Naive thymus-derived CD4-positive, alpha-beta T cell (primary cell): ENCODE measurements around the gene ASB13. TPM values are rescaled to one million over a fixed set of nuclear protein-coding genes. Genes with fewer than 3 reads are reported as not detected.

ENCODE experiments used
- ATAC-seq: fragments of 150-1000 bp; cut with Tn5 transposase; 2 replicates; pipeline ENCODE4 v1.10.0; 2021; ENCODE audit warnings: mild to moderate bottlenecking, moderate library complexity
- CTCF ChIA-PET: fragments of 350-600 bp; sonication (Branson Sonifier 250); formaldehyde crosslinking; loops from one replicate; lab custom pipeline; 2021; ENCODE audit warnings: antibody characterized with exemption; lab: Charles Lee
- POLR2A ChIA-PET: fragments of 350-600 bp; sonication (Branson Sonifier 250); formaldehyde crosslinking; loops from one replicate; lab custom pipeline; 2021; ENCODE audit warnings: antibody characterized with exemption, inconsistent platforms; lab: Charles Lee
- DNase-seq, 9 donors: peaks; one replicate each; pipeline versions ENCODE4 v3.0.0 to v3.0.0-alpha.2; 2020 to 2022; ENCODE audit warnings: mixed read lengths in 1 of 9
- H3K27ac ChIP-seq: one replicate; pipeline ENCODE4 v1.7.0; 2013; ENCODE audit warnings: mild to moderate bottlenecking, low read depth, low read length, moderate library complexity
- H3K27me3 ChIP-seq, 2 donors: one replicate each; pipeline ENCODE4 v1.7.0; 2013; ENCODE audit warnings: low read length in 2 of 2, mild to moderate bottlenecking in 2 of 2, moderate library complexity in 2 of 2; ENCODE audit not compliant: control insufficient read depth in 2 of 2, insufficient read depth in 2 of 2
- H3K36me3 ChIP-seq, 3 experiments: 1 replicate in 2 of 3; 2 replicates in 1 of 3; pipeline ENCODE4 v1.7.0; 2013; ENCODE audit warnings: low read length in 3 of 3, mild to moderate bottlenecking in 3 of 3, moderate library complexity in 1 of 3; ENCODE audit not compliant: insufficient read depth in 3 of 3, control insufficient read depth in 2 of 3
- H3K4me1 ChIP-seq, 2 donors: one replicate each; pipeline ENCODE4 v1.7.0; 2013; ENCODE audit warnings: low read length in 2 of 2, mild to moderate bottlenecking in 2 of 2, moderate library complexity in 1 of 2; ENCODE audit not compliant: control insufficient read depth in 2 of 2, insufficient read depth in 2 of 2
- H3K4me3 ChIP-seq: 2 replicates; pipeline ENCODE4 v1.7.0; 2013; ENCODE audit warnings: mild to moderate bottlenecking, low read length
- H3K9me3 ChIP-seq, 3 experiments: 1 replicate in 2 of 3; 2 replicates in 1 of 3; pipeline ENCODE4 v1.7.0; 2013; ENCODE audit warnings: low read length in 3 of 3; ENCODE audit not compliant: control insufficient read depth in 2 of 3
- H3K27ac Mint-ChIP-seq, 9 donors: one replicate each; pipeline ENCODE4 v1.8.0; 2020 to 2022; ENCODE audit warnings: mixed read lengths in 9 of 9, mild to moderate bottlenecking in 8 of 9, moderate library complexity in 5 of 9, inconsistent platforms in 2 of 9
- H3K27me3 Mint-ChIP-seq, 5 donors: one replicate each; pipeline ENCODE4 v1.8.0; 2021 to 2022; ENCODE audit warnings: mixed read lengths in 5 of 5, mild to moderate bottlenecking in 1 of 5
- H3K36me3 Mint-ChIP-seq, 5 donors: one replicate each; pipeline ENCODE4 v1.8.0; 2020 to 2022; ENCODE audit warnings: mixed read lengths in 5 of 5, mild to moderate bottlenecking in 3 of 5, inconsistent platforms in 1 of 5
- H3K4me1 Mint-ChIP-seq, 7 donors: one replicate each; pipeline ENCODE4 v1.8.0; 2020 to 2022; ENCODE audit warnings: mixed read lengths in 7 of 7, mild to moderate bottlenecking in 3 of 7, inconsistent platforms in 1 of 7
- H3K4me3 Mint-ChIP-seq, 10 donors: one replicate each; pipeline ENCODE4 v1.8.0; 2020 to 2022; ENCODE audit warnings: mild to moderate bottlenecking in 10 of 10, mixed read lengths in 10 of 10, moderate library complexity in 6 of 10, inconsistent platforms in 2 of 10
- H3K9me3 Mint-ChIP-seq, 11 donors: one replicate each; pipeline ENCODE4 v1.8.0; 2020 to 2022; ENCODE audit warnings: mixed read lengths in 11 of 11, mild to moderate bottlenecking in 4 of 11, inconsistent platforms in 1 of 11, moderate library complexity in 1 of 11
- intact Hi-C, 2 donors: fragments of 100-400 bp; cut with micrococcal nuclease; formaldehyde crosslinking; loops; one replicate each; pipeline ENCODE4 v1.15.1; 2023
- polyA plus RNA-seq, 2 donors: library from polyadenylated mRNA; unstranded; fragments of 300-500 nt; fragmentation: Illumina TruSeq; gene quantifications; one replicate each; pipeline ENCODE4 v1.2.3, GENCODE V29; 2021
- total RNA-seq, 6 experiments: library from RNA in 5 of 6; stranded (reverse) in 5 of 6; gene quantifications; 1 replicate in 5 of 6; 2 replicates in 1 of 6; pipeline ENCODE4 v1.2.3 and lab custom pipeline; 2021 to 2026

ASB13 gene
- total and polyA plus RNA-seq, 7 experiments from 2014 or later, result 8.0 to 23.4 (median 15.7) TPM

DNA sequence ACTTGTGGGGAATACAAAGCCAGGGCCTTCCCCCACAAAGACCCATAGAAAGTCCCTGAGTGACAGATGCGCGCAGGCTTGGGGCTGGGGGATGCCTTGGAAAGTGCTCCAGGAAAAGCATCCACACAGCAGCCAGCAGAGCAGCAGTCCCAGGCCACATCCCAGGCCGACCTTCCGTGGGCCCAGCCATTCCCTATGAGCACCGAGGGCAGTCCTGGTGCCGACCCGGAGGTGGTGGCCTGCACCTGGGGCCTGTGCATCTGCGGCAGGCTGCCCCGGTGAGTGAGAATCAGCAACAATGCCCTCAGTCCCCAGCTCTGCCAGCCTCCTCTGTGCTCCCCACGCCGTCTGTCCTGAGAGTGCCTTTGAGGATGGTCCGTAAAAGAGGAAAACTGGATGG, 26.4 kb downstream of the ASB13 start:
- peaks cover 0 to 44% (median 0%) of the 10 kb centered on the region in 3 experiments for H3K36me3 ChIP-seq
- POLR2A ChIA-PET, result no interaction called here
- no peak overlapping the region for H3K27ac ChIP-seq
- ATAC-seq, result no peak
- H3K27me3 Mint-ChIP-seq, result no peaks in the 10 kb centered on the region
- intact Hi-C loops, result no loop called here
- H3K27me3 ChIP-seq, result no peaks in the 10 kb centered on the region
- H3K4me3 Mint-ChIP-seq, result no peak overlapping the region
- no peaks in the 10 kb centered on the region for H3K9me3 Mint-ChIP-seq
- no peaks in the 10 kb centered on the region for H3K4me1 ChIP-seq
- peaks cover 0 to 2% (median 0%) of the 10 kb centered on the region in 7 donors for H3K4me1 Mint-ChIP-seq
- no peak overlapping the region for H3K27ac Mint-ChIP-seq
- CTCF ChIA-PET, result no interaction called here
- H3K9me3 ChIP-seq, result no peaks in the 10 kb centered on the region
- DNase-seq, result no peak
- no peak overlapping the region for H3K4me3 ChIP-seq
- H3K36me3 Mint-ChIP-seq, result peaks cover 0 to 56% (median 27%) of the 10 kb centered on the region in 5 donors

GRCh38 chr10:5639066-5639465, 27.3 kb downstream of the ASB13 start:
- H3K4me1 Mint-ChIP-seq, result peaks cover 0 to 2% (median 0%) of the 10 kb centered on the region in 7 donors
- H3K27me3 Mint-ChIP-seq, result no peaks in the 10 kb centered on the region
- ChIA-PET POLR2A (no interaction called here), CTCF (no interaction called here)
- Histone ChIP-seq H3K4me3 (no peak overlapping the region), H3K9me3 (no peaks in the 10 kb centered on the region), H3K27me3 (no peaks in the 10 kb centered on the region), H3K27ac (no peak overlapping the region), H3K4me1 (no peaks in the 10 kb centered on the region), H3K36me3 (peaks cover 0 to 41% (median 0%) of the 10 kb centered on the region in 3 experiments)
- intact Hi-C loops, result no loop called here
- no peak for ATAC-seq
- no peak overlapping the region for H3K27ac Mint-ChIP-seq
- H3K4me3 Mint-ChIP-seq, result no peak overlapping the region
- DNase-seq, result no peak
- no peaks in the 10 kb centered on the region for H3K9me3 Mint-ChIP-seq
- H3K36me3 Mint-ChIP-seq, result peaks cover 0 to 50% (median 22%) of the 10 kb centered on the region in 5 donors

- ATAC-seq, result no peak
- Mint-ChIP-seq H3K27ac (no peak overlapping the region), H3K9me3 (no peaks in the 10 kb centered on the region), H3K4me1 (no peaks in the 10 kb centered on the region), H3K36me3 (peaks cover 0 to 44% (median 19%) of the 10 kb centered on the region in 5 donors), H3K4me3 (no peak overlapping the region), H3K27me3 (no peaks in the 10 kb centered on the region)
- no peak overlapping the region for H3K4me3 ChIP-seq
- DNase-seq, result no peak
- intact Hi-C loops, result no loop called here
- no peaks in the 10 kb centered on the region for H3K9me3 ChIP-seq
- no peak overlapping the region for H3K27ac ChIP-seq
- peaks cover 0 to 37% (median 0%) of the 10 kb centered on the region in 3 experiments for H3K36me3 ChIP-seq
- H3K4me1 ChIP-seq, result no peaks in the 10 kb centered on the region
- no peaks in the 10 kb centered on the region for H3K27me3 ChIP-seq
- CTCF ChIA-PET, result no interaction called here
- POLR2A ChIA-PET, result no interaction called here
Observed at GRCh38 chr10:5638494-5638893, 27.9 kb downstream of the ASB13 start.

- peaks cover 0 to 17% (median 0%) of the 10 kb centered on the region in 5 donors for H3K36me3 Mint-ChIP-seq
- Histone ChIP-seq H3K27ac (no peak overlapping the region), H3K27me3 (no peaks in the 10 kb centered on the region), H3K9me3 (no peaks in the 10 kb centered on the region), H3K4me3 (no peak overlapping the region), H3K36me3 (peaks cover 0 to 15% (median 0%) of the 10 kb centered on the region in 3 experiments), H3K4me1 (no peaks in the 10 kb centered on the region)
- H3K4me3 Mint-ChIP-seq, result no peak overlapping the region
- ChIA-PET POLR2A (no interaction called here), CTCF (interaction anchor here (1.0 kb wide), 1 partner anchor 8 kb away, joined by 3 read pairs; no protein-coding TSS in a partner anchor)
- H3K4me1 Mint-ChIP-seq, result peaks cover 0 to 8% (median 2%) of the 10 kb centered on the region in 7 donors
- H3K27me3 Mint-ChIP-seq, result peaks cover 0 to 5% (median 0%) of the 10 kb centered on the region in 5 donors
- H3K27ac Mint-ChIP-seq, result peak overlapping the region in 1 of 9 donors; percentile 32
- intact Hi-C loops, result loop anchor here in 1 of 2 donors (5.0 kb wide), 2 partner anchors 32 to 97 kb away; partner anchors contain the start of gene ASB13
- ATAC-seq (no peak), DNase-seq (no peak)
- no peaks in the 10 kb centered on the region for H3K9me3 Mint-ChIP-seq
Observed at GRCh38 chr10:5634918-5635317, 31.5 kb downstream of the ASB13 start.

DNA sequence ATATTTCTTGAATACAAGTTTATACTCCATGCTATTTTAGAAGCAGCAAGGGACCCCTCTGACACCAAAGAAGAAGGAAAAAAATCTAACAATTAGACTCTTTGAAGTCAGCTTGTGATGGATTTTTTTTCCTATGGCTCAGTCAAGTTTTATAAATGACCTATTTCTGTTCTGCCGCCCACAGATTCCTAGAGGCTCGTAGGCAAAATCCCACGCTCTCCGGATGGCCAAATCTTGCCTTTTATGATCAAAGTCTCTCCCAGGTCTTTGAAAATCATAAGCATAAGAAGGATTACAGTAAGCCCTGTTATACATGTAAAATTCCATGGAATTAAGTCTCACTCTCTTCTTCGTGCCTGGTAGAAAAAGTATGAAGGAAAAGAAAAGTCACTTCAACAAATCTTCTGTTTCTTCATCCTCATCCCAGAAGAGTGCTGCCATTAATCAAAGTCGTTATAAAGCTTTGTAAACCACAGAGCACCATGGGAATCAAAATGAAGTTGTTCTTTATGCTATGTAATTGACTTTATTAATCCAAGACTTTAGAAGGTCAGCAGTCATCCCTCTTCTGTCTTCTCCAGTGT, 33.1 kb downstream of the ASB13 start:
- peaks cover 0 to 4% of the 10 kb centered on the region in 2 donors for H3K27me3 ChIP-seq
- Mint-ChIP-seq H3K4me3 (no peak overlapping the region), H3K27me3 (peaks cover 0 to 9% (median 0%) of the 10 kb centered on the region in 5 donors), H3K9me3 (no peaks in the 10 kb centered on the region), H3K4me1 (peaks cover 5 to 22% (median 16%) of the 10 kb centered on the region in 7 donors), H3K36me3 (peaks cover 0 to under 1% (median 0%) of the 10 kb centered on the region in 5 donors), H3K27ac (no peak overlapping the region)
- ChIA-PET CTCF (interaction anchor here (1.5 kb wide), 1 partner anchor 10 kb away, joined by 4 read pairs; no protein-coding TSS in a partner anchor), POLR2A (no interaction called here)
- no peak for DNase-seq
- no peaks in the 10 kb centered on the region for H3K36me3 ChIP-seq
- no peak overlapping the region for H3K4me3 ChIP-seq
- H3K9me3 ChIP-seq, result no peaks in the 10 kb centered on the region
- peaks cover 3 to 10% of the 10 kb centered on the region in 2 donors for H3K4me1 ChIP-seq
- no peak for ATAC-seq
- no peak overlapping the region for H3K27ac ChIP-seq
- intact Hi-C loops, result loop anchor here in 1 of 2 donors (5.0 kb wide), 2 partner anchors 34 to 99 kb away; partner anchors contain the start of gene ASB13

GRCh38 chr10:5632446-5632845, 33.9 kb downstream of the ASB13 start:
- Histone ChIP-seq H3K9me3 (no peaks in the 10 kb centered on the region), H3K4me3 (no peak overlapping the region), H3K27ac (no peak overlapping the region), H3K27me3 (peaks cover 0 to 4% of the 10 kb centered on the region in 2 donors), H3K4me1 (peaks cover 3 to 10% of the 10 kb centered on the region in 2 donors), H3K36me3 (no peaks in the 10 kb centered on the region)
- peaks cover 0 to 11% (median 4%) of the 10 kb centered on the region in 5 donors for H3K27me3 Mint-ChIP-seq
- ATAC-seq (no peak), DNase-seq (no peak)
- H3K36me3 Mint-ChIP-seq, result no peaks in the 10 kb centered on the region
- intact Hi-C loops, result loop anchor here in 1 of 2 donors (5.0 kb wide), 2 partner anchors 35 to 100 kb away; partner anchors contain the start of gene ASB13
- CTCF ChIA-PET, result interaction anchor here (1.5 kb wide), 1 partner anchor 9 kb away, joined by 4 read pairs; no protein-coding TSS in a partner anchor
- H3K9me3 Mint-ChIP-seq, result no peaks in the 10 kb centered on the region
- H3K4me3 Mint-ChIP-seq, result no peak overlapping the region
- POLR2A ChIA-PET, result no interaction called here
- H3K4me1 Mint-ChIP-seq, result peaks cover 5 to 22% (median 16%) of the 10 kb centered on the region in 7 donors
- no peak overlapping the region for H3K27ac Mint-ChIP-seq
